RKO (cell line): Measurements from ENCODE around the gene GNG11.
"Not testable (repeated sequence)": the region's sequence is repeated elsewhere in the genome, so short reads cannot be mapped to it uniquely, and the experiment has no call there.

Experiments used
- DNase-seq: peaks from one replicate; pipeline ENCODE4 v3.0.0-alpha.2; 2016; ENCODE audit warnings: low spot score

GNG11 gene

GRCh38 chr7:93911661-93912060 lies 9.9 kb upstream of the GNG11 start:
- DNase-seq = not testable (repeated sequence)

GRCh38 chr7:93913197-93913596 lies 8.3 kb upstream of the GNG11 start:
- DNase-seq = no peak

GRCh38 chr7:93914581-93915066 lies 6.9 kb upstream of the GNG11 start:
- DNase-seq = no peak

GRCh38 chr7:93915206-93915842 lies 6.2 kb upstream of the GNG11 start:
- DNase-seq = not testable (repeated sequence)

- not testable (repeated sequence) for DNase-seq
These were observed 5.6 kb upstream of the GNG11 start for GRCh38 chr7:93915888-93916287.

- DNase-seq = not testable (repeated sequence)
These were observed 5.2 kb upstream of the GNG11 start for GRCh38 chr7:93916315-93916714.

GRCh38 chr7:93920496-93921182 lies 896 bp upstream of the GNG11 start:
- DNase-seq = no peak

- DNase-seq = no peak
These were observed 349 bp upstream of the GNG11 start for GRCh38 chr7:93921186-93921585.

GRCh38 chr7:93923296-93923695 lies 1.8 kb downstream of the GNG11 start:
- no peak for DNase-seq

GRCh38 chr7:93923942-93924341 lies 2.4 kb downstream of the GNG11 start:
- DNase-seq = no peak

- DNase-seq = no peak
These were observed 5.3 kb downstream of the GNG11 start for GRCh38 chr7:93926800-93927199.

GRCh38 chr7:93927585-93927984 lies 6.0 kb downstream of the GNG11 start:
- DNase-seq = no peak

- DNase-seq = no peak
These were observed 10.1 kb downstream of the GNG11 start for GRCh38 chr7:93931655-93932054.

- no peak for DNase-seq
These were observed 11.6 kb downstream of the GNG11 start for GRCh38 chr7:93933156-93933555.

- DNase-seq = no peak
These were observed 13.6 kb downstream of the GNG11 start for GRCh38 chr7:93935102-93935501.

- no peak for DNase-seq
These were observed 16.3 kb downstream of the GNG11 start for GRCh38 chr7:93937818-93938217.

GRCh38 chr7:93938293-93938692 lies 16.8 kb downstream of the GNG11 start:
- DNase-seq = peak; percentile 18

GRCh38 chr7:93941945-93942344 lies 20.4 kb downstream of the GNG11 start:
- DNase-seq = no peak

GRCh38 chr7:93943816-93944540 lies 22.4 kb downstream of the GNG11 start:
- no peak for DNase-seq

- no peak for DNase-seq
These were observed 23.1 kb downstream of the GNG11 start for GRCh38 chr7:93944673-93945072.

GRCh38 chr7:93945083-93945482 lies 23.5 kb downstream of the GNG11 start:
- DNase-seq = no peak

GRCh38 chr7:93945756-93946535 lies 24.4 kb downstream of the GNG11 start:
- no peak for DNase-seq
